Bronchial epithelial cell (primary cell): ENCODE results near the gene IQSEC1. TPM values are rescaled to one million over a fixed set of nuclear protein-coding genes. Genes with fewer than 3 reads are reported as not detected.
"Not testable (repeated sequence)": the region's sequence is repeated elsewhere in the genome, so short reads cannot be mapped to it uniquely, and the experiment has no call there.

Source experiments
- DNase-seq: peaks from one replicate; pipeline ENCODE4 v3.0.0-alpha.2; 2010; ENCODE audit warnings: low read depth
- FAIRE-seq: peaks from 2 replicates; lab custom pipeline; 2011; peaks lifted over from hg19 to GRCh38; lab: Jason Lieb, UNC
- H3K27me3 ChIP-seq: 2 replicates; pipeline ENCODE4 v1.5.1; 2011; ENCODE audit warnings: low read length; ENCODE audit not compliant: control insufficient read depth, insufficient read depth
- H3K36me3 ChIP-seq: 2 replicates; pipeline ENCODE4 v1.5.1; 2011; ENCODE audit warnings: low read length; ENCODE audit not compliant: control insufficient read depth, insufficient read depth
- H3K4me3 ChIP-seq: 2 replicates; pipeline ENCODE4 v1.5.1; 2011; ENCODE audit warnings: mild to moderate bottlenecking, low read depth, low read length, control low read depth
- CTCF ChIP-seq: IDR thresholded peaks from 2 replicates; pipeline ENCODE4 v1.5.1; 2011; ENCODE audit warnings: mild to moderate bottlenecking, moderate library complexity, low read length, control low read depth, inconsistent platforms; ENCODE audit not compliant: insufficient read depth, severe bottlenecking
- total RNA-seq: library from RNA; depleted of rRNA; stranded (reverse); fragments of >200 nt; gene quantifications from 2 replicates; pipeline ENCODE4 v1.2.1, GENCODE V29; 2014

Gene IQSEC1
- total RNA-seq, 1 donor from 2014 or later: 6.6 TPM

GRCh38 chr3:12886106-12886679 lies 187.0 kb downstream of the IQSEC1 start:
- FAIRE-seq (no peak), DNase-seq (no peak)
- peaks cover 4% of the 10 kb centered on the region for H3K27me3 ChIP-seq
- H3K4me3 ChIP-seq: no peak overlapping the region
- TF ChIP-seq CTCF: no peak
- H3K36me3 ChIP-seq: no peaks in the 10 kb centered on the region

- TF ChIP-seq CTCF: no peak
- no peak for DNase-seq
- Histone ChIP-seq H3K36me3 (no peaks in the 10 kb centered on the region), H3K4me3 (no peak overlapping the region), H3K27me3 (peaks cover 4% of the 10 kb centered on the region)
- no peak for FAIRE-seq
These were observed 187.7 kb downstream of the IQSEC1 start for GRCh38 chr3:12885583-12885930.

GRCh38 chr3:12884790-12885582 lies 188.2 kb downstream of the IQSEC1 start:
- no peaks in the 10 kb centered on the region for H3K36me3 ChIP-seq
- FAIRE-seq: no peak
- no peak for TF ChIP-seq CTCF
- peaks cover 4% of the 10 kb centered on the region for H3K27me3 ChIP-seq
- no peak overlapping the region for H3K4me3 ChIP-seq
- no peak for DNase-seq

GRCh38 chr3:12884186-12884680 lies 189.0 kb downstream of the IQSEC1 start:
- no peaks in the 10 kb centered on the region for H3K36me3 ChIP-seq
- peaks cover 4% of the 10 kb centered on the region for H3K27me3 ChIP-seq
- DNase-seq (no peak), FAIRE-seq (no peak)
- TF ChIP-seq CTCF: no peak
- no peak overlapping the region for H3K4me3 ChIP-seq

GRCh38 chr3:12882336-12883310 lies 190.6 kb downstream of the IQSEC1 start:
- FAIRE-seq: no peak

GRCh38 chr3:12881858-12882257 lies 191.4 kb downstream of the IQSEC1 start:
- not testable (repeated sequence) for FAIRE-seq, H3K4me3 ChIP-seq, DNase-seq, H3K27me3 ChIP-seq, H3K36me3 ChIP-seq

More at GRCh38 chr3:12882336-12883310, 190.6 kb downstream of the IQSEC1 start:
- no peak for TF ChIP-seq CTCF
- Histone ChIP-seq H3K27me3 (peaks cover 4% of the 10 kb centered on the region), H3K4me3 (no peak overlapping the region), H3K36me3 (no peaks in the 10 kb centered on the region)
- DNase-seq: no peak
